GM06990 (cell line): ENCODE results near the gene NYAP2.

Source experiments
- DNase-seq: peaks from one replicate; pipeline ENCODE4 v3.0.0-alpha.2; 2011; ENCODE audit not compliant: insufficient read length; ENCODE audit errors: extremely low read depth
- H3K27me3 ChIP-seq: replicated peaks from 2 replicates; pipeline ENCODE4 v1.6.0; 2011; ENCODE audit warnings: low read length; ENCODE audit not compliant: control insufficient read depth, insufficient read depth
- H3K36me3 ChIP-seq: 2 replicates; pipeline ENCODE4 v1.5.1; 2011; ENCODE audit warnings: low read length; ENCODE audit not compliant: control insufficient read depth, insufficient read depth
- H3K4me3 ChIP-seq: replicated peaks from 2 replicates; pipeline ENCODE4 v1.5.1; 2011; ENCODE audit warnings: low read depth, mild to moderate bottlenecking, control low read depth, low read length
- CTCF ChIP-seq: IDR thresholded peaks from 2 replicates; pipeline ENCODE4 v1.5.1; 2011; ENCODE audit warnings: low read length, control low read depth, mild to moderate bottlenecking, inconsistent platforms; ENCODE audit not compliant: insufficient read depth, poor library complexity, severe bottlenecking

Gene NYAP2

DNA sequence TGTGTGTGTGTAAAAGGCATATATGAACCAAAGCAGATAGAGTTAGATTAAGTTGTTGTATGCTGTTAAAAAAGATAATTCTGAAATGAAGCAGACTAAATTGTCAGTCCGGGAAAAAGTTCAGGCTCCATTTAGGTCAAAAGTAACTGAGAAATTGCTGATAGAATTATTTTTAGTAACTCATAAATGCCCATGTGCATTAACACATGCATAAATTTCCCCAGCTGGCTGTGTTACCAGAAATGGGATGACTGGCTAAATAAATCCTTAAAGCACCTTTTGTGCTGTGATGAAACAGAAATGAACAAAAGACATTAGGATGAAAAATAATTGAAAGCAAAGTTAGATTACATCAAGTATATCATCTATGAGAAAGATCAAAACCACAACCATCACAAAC, 111.3 kb downstream of the NYAP2 start:
- TF ChIP-seq CTCF, result no peak
- DNase-seq, result no peak
- H3K36me3 ChIP-seq, result no peaks in the 10 kb centered on the region

GRCh38 chr2:225512469-225512868, 113.0 kb downstream of the NYAP2 start:
- Histone ChIP-seq H3K4me3 (no peak overlapping the region), H3K27me3 (no peaks in the 10 kb centered on the region; the same call in 1 of the 2 replicates), H3K36me3 (no peaks in the 10 kb centered on the region)
- no peak for DNase-seq
- no peak for TF ChIP-seq CTCF

More for the DNA sequence above, 111.3 kb downstream of the NYAP2 start:
- no peaks in the 10 kb centered on the region; the same call in 1 of the 2 replicates for H3K27me3 ChIP-seq
- H3K4me3 ChIP-seq, result no peak overlapping the region

DNA sequence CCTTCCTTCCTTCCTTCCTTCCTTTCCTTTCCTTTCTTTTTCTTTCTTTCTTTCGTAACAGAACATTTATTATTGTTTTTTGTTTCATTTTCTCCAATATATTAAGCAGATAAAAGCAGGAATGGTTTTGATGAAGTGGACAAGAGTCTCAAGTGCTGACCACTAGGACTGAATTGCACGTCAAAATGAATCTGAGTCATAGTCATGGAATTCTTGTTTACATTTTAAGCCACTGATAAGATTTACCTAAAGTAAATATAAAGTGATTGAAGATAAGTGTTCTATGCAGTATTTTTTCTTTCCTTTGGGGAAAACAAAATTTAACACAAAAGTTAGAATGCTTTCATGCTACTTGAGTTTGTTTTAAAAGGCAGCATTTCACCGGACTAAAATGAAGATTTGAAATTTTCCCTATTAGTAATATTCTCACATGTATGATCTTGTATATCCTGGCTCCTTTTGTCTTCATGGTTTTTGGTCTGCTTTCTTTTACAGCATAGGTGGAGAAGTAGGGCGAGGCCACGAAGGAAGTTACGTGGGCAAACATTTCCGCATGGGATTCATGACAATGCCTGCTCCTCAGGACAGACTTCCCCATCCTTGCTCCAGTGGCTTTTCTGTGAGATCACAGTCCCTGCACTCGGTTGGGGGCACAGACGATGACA, 113.5 kb downstream of the NYAP2 start:
- Histone ChIP-seq H3K36me3 (no peaks in the 10 kb centered on the region), H3K4me3 (no peak overlapping the region), H3K27me3 (no peaks in the 10 kb centered on the region; the same call in 1 of the 2 replicates)
- no peak for DNase-seq
- TF ChIP-seq CTCF, result no peak

DNA sequence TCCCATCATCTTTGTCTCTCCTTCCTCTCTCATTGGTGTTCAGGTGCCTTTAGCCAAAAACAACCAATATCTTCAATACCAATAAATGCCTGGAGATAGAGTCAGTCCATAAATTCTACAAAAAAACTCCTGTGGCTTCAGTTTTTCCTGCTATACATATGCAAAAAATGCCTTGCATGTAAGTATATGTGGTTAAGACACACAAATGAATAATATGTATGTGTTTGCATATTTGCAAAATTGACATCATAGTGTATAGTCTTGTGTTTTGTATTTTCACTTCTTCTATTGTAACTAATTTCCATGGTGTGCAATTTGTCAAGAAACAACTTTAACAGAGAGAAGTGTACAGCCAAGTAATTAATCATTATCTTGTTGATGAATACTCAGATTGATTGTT, 115.5 kb downstream of the NYAP2 start:
- Histone ChIP-seq H3K27me3 (no peaks in the 10 kb centered on the region; the same call in 1 of the 2 replicates), H3K36me3 (no peaks in the 10 kb centered on the region), H3K4me3 (no peak overlapping the region)
- no peak for DNase-seq
- TF ChIP-seq CTCF, result no peak

- DNase-seq, result no peak
- Histone ChIP-seq H3K27me3 (no peaks in the 10 kb centered on the region), H3K4me3 (no peak overlapping the region), H3K36me3 (no peaks in the 10 kb centered on the region)
- no peak for TF ChIP-seq CTCF
Observed at GRCh38 chr2:225526760-225527390, 127.4 kb downstream of the NYAP2 start.
